GM12878 (cell line): ENCODE measurements around the gene ARHGAP9. TPM values are rescaled to one million over a fixed set of nuclear protein-coding genes. Genes with fewer than 3 reads are reported as not detected.

Experiments
- ATAC-seq: fragments of 200-7000 bp; cut with Tn5 transposase; 3 replicates; pipeline ENCODE4 v1.9.1; 2020; ENCODE audit warnings: mild to moderate bottlenecking, moderate library complexity
- BruUV-seq: library from RNA; stranded (reverse); fragments of 400-500 nt; replicated peaks from 2 replicates; lab custom pipeline; 2021; lab: Mats Ljungman, UMichigan
- CTCF ChIA-PET: fragments of 300-600 bp; sonication (Branson Sonifier 250); formaldehyde crosslinking; extraction: SDS; loops from one replicate; lab custom pipeline; 2021; ENCODE audit warnings: inconsistent platforms; lab: Yijun Ruan, JAX
- POLR2A ChIA-PET: fragments of 350-600 bp; formaldehyde crosslinking; extraction: SDS; loops from one replicate; lab custom pipeline; 2021; ENCODE audit warnings: inconsistent platforms; lab: Charles Lee
- RAD21 ChIA-PET: fragments of 300-600 bp; sonication (Branson Sonifier 250); formaldehyde crosslinking; loops from one replicate; lab custom pipeline; 2023; ENCODE audit warnings: antibody characterized with exemption; ENCODE audit not compliant: unreplicated experiment; lab: Charles Lee
- SMC1A ChIA-PET: fragments of 300-600 bp; sonication (Branson Sonifier 250); formaldehyde crosslinking; loops from one replicate; lab custom pipeline; 2023; ENCODE audit not compliant: unreplicated experiment, uncharacterized antibody; lab: Charles Lee
- DNase-seq: peaks from one replicate; pipeline ENCODE4 v3.0.0-alpha.2; 2011; ENCODE audit warnings: low read depth, low spot score
- FAIRE-seq: peaks from 3 replicates; lab custom pipeline; 2011; peaks lifted over from hg19 to GRCh38; lab: Jason Lieb, UNC
- H2AFZ ChIP-seq: 2 replicates; pipeline ENCODE4 v1.6.0; 2011; ENCODE audit warnings: low read depth, low read length, control low read depth; ENCODE audit not compliant: control insufficient read depth
- H3K27ac ChIP-seq: 2 replicates; pipeline ENCODE4 v1.5.1; 2011; ENCODE audit warnings: control low read depth; ENCODE audit not compliant: control insufficient read depth, insufficient read depth
- H3K27me3 ChIP-seq, 2 experiments: replicated peaks in 1 of 2; 2 replicates each; pipeline versions ENCODE4 v1.6.0 to v1.6.1; 2011; ENCODE audit warnings: low read length in 1 of 2; ENCODE audit not compliant: control insufficient read depth in 2 of 2, insufficient read depth in 2 of 2
- H3K36me3 ChIP-seq, 2 experiments: 2 replicates each; pipeline ENCODE4 v1.5.1; 2011; ENCODE audit warnings: low read length in 1 of 2; ENCODE audit not compliant: control insufficient read depth in 2 of 2, insufficient read depth in 2 of 2
- H3K4me1 ChIP-seq: 2 replicates; pipeline ENCODE4 v1.6.1; 2011; ENCODE audit warnings: mild to moderate bottlenecking, low read length, moderate library complexity, mixed read lengths; ENCODE audit not compliant: control insufficient read depth, insufficient read depth
- H3K4me2 ChIP-seq: 2 replicates; pipeline ENCODE4 v1.6.0; 2011; ENCODE audit warnings: control low read depth; ENCODE audit not compliant: control insufficient read depth, insufficient read depth
- H3K4me3 ChIP-seq: fragments of 200-600 bp; sonication (generic); 2 replicates; pipeline ENCODE4 v1.5.1; 2016
- H3K79me2 ChIP-seq: 2 replicates; pipeline ENCODE4 v1.6.0; 2011; ENCODE audit warnings: low read length; ENCODE audit not compliant: control insufficient read depth, insufficient read depth
- H3K9ac ChIP-seq: 2 replicates; pipeline ENCODE4 v1.8.0; 2011; ENCODE audit warnings: low read length, control low read depth, mixed read lengths; ENCODE audit not compliant: control insufficient read depth, insufficient read depth
- H3K9me3 ChIP-seq: replicated peaks from 3 replicates; pipeline ENCODE4 v1.5.1; 2011; ENCODE audit warnings: mild to moderate bottlenecking, low read length; ENCODE audit not compliant: control insufficient read depth, insufficient read depth
- H4K20me1 ChIP-seq: 2 replicates; pipeline ENCODE4 v1.6.0; 2011; ENCODE audit not compliant: control insufficient read depth, insufficient read depth
- ELK1 ChIP-seq: IDR thresholded peaks from 2 replicates; pipeline ENCODE4 v1.6.1; 2012; ENCODE audit warnings: low read depth, low read length, improper control_type of control experiment
- IKZF2 ChIP-seq, 2 experiments: fragments of 450-650 bp; IDR thresholded peaks; 2 replicates each; pipeline ENCODE4 v1.6.1; 2017; ENCODE audit warnings: mild to moderate bottlenecking in 2 of 2, moderate library complexity in 2 of 2
- MLLT1 ChIP-seq: fragments of 450-650 bp; IDR thresholded peaks from 2 replicates; pipeline ENCODE4 v1.6.1; 2016; ENCODE audit warnings: mild to moderate bottlenecking
- NR2F1 ChIP-seq: fragments of 450-650 bp; conservative IDR thresholded peaks from 2 replicates; pipeline ENCODE4 v1.6.1; 2017; ENCODE audit warnings: mild to moderate bottlenecking
- RCOR1 ChIP-seq: conservative IDR thresholded peaks from 2 replicates; pipeline ENCODE4 v1.6.1; 2012; ENCODE audit warnings: low read depth, low read length, improper control_type of control experiment
- RFX5 ChIP-seq: IDR thresholded peaks from 2 replicates; pipeline ENCODE4 v1.6.1; 2011; ENCODE audit warnings: low read depth, low read length, improper control_type of control experiment
- WGBS: methylation state at CpG from one replicate; pipeline ENCODE4 v1.1.6; 2016; ENCODE audit warnings: low lambda C conversion rate; ENCODE audit not compliant: insufficient replicate concordance, insufficient coverage; ENCODE audit errors: missing lambda C conversion rate; 5-methylcytosine and 5-hydroxymethylcytosine counted together
- in situ Hi-C: fragments of 300-500 bp; cut with MboI; formaldehyde crosslinking; loops from 9 replicates; pipeline ENCODE4 v1.14.3; 2018; ENCODE audit warnings: mixed read lengths
- intact Hi-C: fragments of 100-400 bp; cut with micrococcal nuclease; formaldehyde crosslinking; loops from one replicate; pipeline ENCODE4 v1.14.2; 2022; ENCODE audit not compliant: unreplicated experiment
- polyA plus RNA-seq, 11 experiments: library from polyadenylated mRNA; depleted of rRNA in 4 of 11; unstranded in 6 of 11; stranded (reverse) in 5 of 11; fragments of >200 nt; fragmentation: Nextera tagmentation in 4 of 11; fragmentation: Illumina TruSeq in 1 of 11; extraction: Ambion mirVana in 4 of 11; extraction: Trizol in 1 of 11; gene quantifications; 1 replicate in 1 of 11; 2 replicates in 10 of 11; pipeline versions ENCODE4 v1.2.1 to v1.2.3, GENCODE V29; 2011 to 2016; ENCODE audit warnings: inconsistent platforms in 2 of 11, missing spikeins in 2 of 11, low read depth in 1 of 11
- total RNA-seq, 4 experiments: library from RNA; depleted of rRNA in 3 of 4; stranded (reverse); fragments of >200 nt in 3 of 4; fragmentation: Illumina TruSeq in 1 of 4; extraction: Trizol in 1 of 4; gene quantifications; 2 replicates each; pipeline versions ENCODE4 v1.2.1 to v1.2.3, GENCODE V29; 2013 to 2021

Gene ARHGAP9
- total and polyA plus RNA-seq, 10 of the 15 experiments (the other 5 are each of a cell fraction or from before 2014, with no cell fraction given) = 19.5 to 102 (median 76.8) TPM

- TF ChIP-seq NR2F1 (peak; percentile 98), RCOR1 (no peak), ELK1 (no peak), IKZF2 (IDR thresholded peaks at IDR 0.05) (peak; percentile 86 to 92)
These were observed 42.6 kb upstream of the ARHGAP9 start, which contains the start of gene MBD6 (continued) for GRCh38 chr12:57522011-57522886.

- peak; percentile 42; the same call in 1 of the 2 replicates for TF ChIP-seq MLLT1
- TF ChIP-seq RFX5 = no peak
- ChIA-PET POLR2A (interaction anchor here (1.0 to 1.6 kb wide), 4 partner anchors 33 to 292 kb away, joined by 3 to 10 read pairs (median 4); partner anchors contain the start of gene SHMT2), CTCF (interaction anchor here (1.3 kb wide), 1 partner anchor 63 kb away, joined by 5 read pairs; no protein-coding TSS in a partner anchor), RAD21 (interaction anchor here (0.7 to 2.4 kb wide), 3 partner anchors 45 to 91 kb away, joined by 3 to 9 read pairs (median 5); partner anchors contain the start of gene INHBE), SMC1A (interaction anchor here (1.2 kb wide), 1 partner anchor 66 kb away, joined by 3 read pairs; no protein-coding TSS in a partner anchor)
- H3K27me3 ChIP-seq = no peaks in the 10 kb centered on the region
- peak overlapping the region; percentile 86 for H2AFZ ChIP-seq
- H4K20me1 ChIP-seq = peaks cover 4% of the 10 kb centered on the region; the same call in 1 of the 2 replicates
- in situ Hi-C loops (no loop called here), intact Hi-C loops (loop anchor here (2.0 to 5.0 kb wide), 3 partner anchors 25 to 59 kb away; partner anchors contain the start of genes ARHGAP9 and DCTN2)
- H3K9ac ChIP-seq = peak overlapping the region; percentile 91
- peaks cover 50% of the 10 kb centered on the region for H3K79me2 ChIP-seq
- ATAC-seq (no peak), FAIRE-seq (no peak), DNase-seq (no peak)
- peak overlapping the region; percentile 99 for H3K27ac ChIP-seq
- no TSS peak for BruUV-seq
- no peaks in the 10 kb centered on the region for H3K9me3 ChIP-seq
- H3K4me2 ChIP-seq = peak overlapping the region; percentile 92
- H3K36me3 ChIP-seq = peaks cover 17% of the 10 kb centered on the region in 2 experiments; a peak in 3 of 4 replicates
- peaks cover 29% of the 10 kb centered on the region for H3K4me1 ChIP-seq
- 66% methylated on average over 17 of the region's 17 CpGs for WGBS
- peak overlapping the region; percentile 80; the same call in 1 of the 2 replicates for H3K4me3 ChIP-seq
These were observed 41.9 kb upstream of the ARHGAP9 start for GRCh38 chr12:57521525-57522010.
